Effector memory CD8-positive, alpha-beta T cell (primary cell): ENCODE results near the gene CLEC4G.
A peak's percentile ranks its signal among the peaks of the same experiment; 100 is the strongest.
"Not testable (repeated sequence)": the region's sequence is repeated elsewhere in the genome, so short reads cannot be mapped to it uniquely, and the experiment has no call there.

ENCODE experiments used
- ATAC-seq: fragments of 150-1000 bp; cut with Tn5 transposase; replicated peaks from 2 replicates; pipeline ENCODE4 v1.10.0; 2021; ENCODE audit warnings: mild to moderate bottlenecking, moderate library complexity
- DNase-seq, 3 experiments: peaks; one replicate each; pipeline ENCODE4 v3.0.0; 2021
- H3K27ac Mint-ChIP-seq, 2 donors: one replicate each; pipeline ENCODE4 v1.8.0; 2022; ENCODE audit warnings: mild to moderate bottlenecking in 2 of 2, mixed read lengths in 2 of 2, moderate library complexity in 2 of 2
- H3K27me3 Mint-ChIP-seq, 2 donors: one replicate each; pipeline ENCODE4 v1.8.0; 2022; ENCODE audit warnings: mixed read lengths in 2 of 2
- H3K36me3 Mint-ChIP-seq: one replicate; pipeline ENCODE4 v1.8.0; 2022; ENCODE audit warnings: mild to moderate bottlenecking, moderate library complexity, mixed read lengths; ENCODE audit not compliant: insufficient read depth
- H3K4me1 Mint-ChIP-seq, 2 donors: one replicate each; pipeline ENCODE4 v1.8.0; 2022; ENCODE audit warnings: low read depth in 2 of 2, mixed read lengths in 2 of 2
- H3K4me3 Mint-ChIP-seq, 2 donors: one replicate each; pipeline ENCODE4 v1.8.0; 2022; ENCODE audit warnings: mild to moderate bottlenecking in 2 of 2, mixed read lengths in 2 of 2, moderate library complexity in 2 of 2
- H3K9me3 Mint-ChIP-seq, 2 donors: one replicate each; pipeline ENCODE4 v1.8.0; 2022; ENCODE audit warnings: mixed read lengths in 2 of 2

CLEC4G gene

GRCh38 chr19:7762719-7763293 is 30.9 kb upstream of the CLEC4G start, which contains the start of gene CLEC4M:
TSS of gene CLEC4M (plus strand) at chr19:7763243. CDS start at chr19:7763267, 24 bp downstream.
- Mint-ChIP-seq H3K36me3 (peaks cover 9% of the 10 kb centered on the region), H3K9me3 (peaks cover 0 to 19% of the 10 kb centered on the region in 2 donors), H3K27ac (peak within 1 kb of the TSS in 1 of 2 donors; percentile 2), H3K4me3 (no peak within 1 kb of the TSS), H3K27me3 (peaks cover 19 to 56% of the 10 kb centered on the region in 2 donors), H3K4me1 (no peaks in the 10 kb centered on the region)
- DNase-seq (no peak), ATAC-seq (no peak)

DNA sequence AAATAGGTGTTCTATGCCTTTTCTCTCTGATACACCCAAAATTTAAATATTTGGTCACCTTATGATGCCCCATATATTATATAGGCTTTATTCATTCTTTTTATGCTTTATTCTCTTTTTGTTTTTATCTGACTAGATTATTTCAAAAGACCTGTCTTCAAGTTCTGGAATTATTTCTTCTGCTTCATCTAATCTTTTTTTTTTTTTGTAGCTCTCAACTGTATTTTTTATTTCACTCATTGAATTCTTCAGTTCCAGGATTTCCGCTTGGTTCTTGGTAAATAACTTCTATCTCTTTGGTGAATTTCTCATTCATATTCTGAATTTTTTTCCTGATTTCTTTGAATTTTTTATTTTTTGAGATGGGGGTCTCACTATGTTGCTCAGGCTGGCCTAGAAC is 27.2 kb upstream of the CLEC4G start:
- peaks cover 5 to 33% of the 10 kb centered on the region in 2 donors for H3K9me3 Mint-ChIP-seq
- no peak overlapping the region for H3K4me3 Mint-ChIP-seq
- H3K36me3 Mint-ChIP-seq = peaks cover 10% of the 10 kb centered on the region
- H3K27me3 Mint-ChIP-seq = peaks cover 28 to 48% of the 10 kb centered on the region in 2 donors
- H3K27ac Mint-ChIP-seq = no peak overlapping the region
- H3K4me1 Mint-ChIP-seq = no peaks in the 10 kb centered on the region
- no peak for DNase-seq
- ATAC-seq = no peak

- H3K4me1 Mint-ChIP-seq = peaks cover 0 to 6% of the 10 kb centered on the region in 2 donors
- H3K9me3 Mint-ChIP-seq = peaks cover 5 to 33% of the 10 kb centered on the region in 2 donors
- H3K4me3 Mint-ChIP-seq = no peak overlapping the region
- no peak overlapping the region for H3K27ac Mint-ChIP-seq
- DNase-seq (no peak), ATAC-seq (no peak)
- peaks cover 20 to 33% of the 10 kb centered on the region in 2 donors for H3K27me3 Mint-ChIP-seq
- peaks cover 10% of the 10 kb centered on the region for H3K36me3 Mint-ChIP-seq
Observed at GRCh38 chr19:7757358-7757757, 25.4 kb upstream of the CLEC4G start.

- peaks cover 1 to 6% of the 10 kb centered on the region in 2 donors for H3K4me1 Mint-ChIP-seq
- ATAC-seq (no peak), DNase-seq (no peak)
- no peak overlapping the region for H3K4me3 Mint-ChIP-seq
- H3K36me3 Mint-ChIP-seq = peaks cover 11% of the 10 kb centered on the region
- no peak overlapping the region for H3K27ac Mint-ChIP-seq
- H3K27me3 Mint-ChIP-seq = peaks cover 20 to 35% of the 10 kb centered on the region in 2 donors
- H3K9me3 Mint-ChIP-seq = peaks cover 5 to 33% of the 10 kb centered on the region in 2 donors
Observed at GRCh38 chr19:7756258-7756657, 24.3 kb upstream of the CLEC4G start.

- Mint-ChIP-seq H3K4me3 (no peak overlapping the region), H3K27me3 (peaks cover 32 to 38% of the 10 kb centered on the region in 2 donors), H3K36me3 (peaks cover 3% of the 10 kb centered on the region), H3K9me3 (peaks cover 4 to 10% of the 10 kb centered on the region in 2 donors), H3K4me1 (peaks cover 6 to 11% of the 10 kb centered on the region in 2 donors), H3K27ac (peak overlapping the region in 1 of 2 donors; percentile 38)
- DNase-seq = no peak
- ATAC-seq = peak; percentile 81
Observed at GRCh38 chr19:7751157-7751783, 19.4 kb upstream of the CLEC4G start.

- ATAC-seq (peak; percentile 31), DNase-seq (no peak)
- no peak overlapping the region for H3K27ac Mint-ChIP-seq
- H3K4me1 Mint-ChIP-seq = peaks cover 6 to 11% of the 10 kb centered on the region in 2 donors
- peaks cover 28 to 38% of the 10 kb centered on the region in 2 donors for H3K27me3 Mint-ChIP-seq
- H3K36me3 Mint-ChIP-seq = peaks cover 3% of the 10 kb centered on the region
- no peak overlapping the region for H3K4me3 Mint-ChIP-seq
- H3K9me3 Mint-ChIP-seq = peaks cover 2 to 5% of the 10 kb centered on the region in 2 donors
Observed at GRCh38 chr19:7748756-7749155, 16.8 kb upstream of the CLEC4G start.

DNA sequence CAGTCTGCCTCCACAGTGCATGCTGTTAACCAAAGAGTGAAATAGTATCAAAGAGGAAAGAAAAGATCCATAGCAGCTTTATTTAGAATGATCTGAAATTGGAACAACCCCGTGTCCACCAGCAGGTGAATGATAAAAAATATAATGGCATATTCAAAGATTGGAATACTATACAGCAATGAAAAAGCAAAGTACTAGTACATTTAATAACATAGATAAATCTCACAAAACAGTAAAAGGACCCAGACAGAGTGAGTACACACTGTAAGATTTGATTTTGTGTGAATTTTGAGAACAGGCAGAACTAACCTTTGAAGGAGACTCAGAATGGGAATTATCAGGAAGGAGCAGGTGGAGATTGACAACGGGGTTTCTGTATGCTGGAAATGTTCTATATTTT is 16.3 kb upstream of the CLEC4G start:
- H3K9me3 Mint-ChIP-seq = peaks cover 2 to 5% of the 10 kb centered on the region in 2 donors
- no peak for DNase-seq
- peaks cover 6% of the 10 kb centered on the region in 2 donors for H3K4me1 Mint-ChIP-seq
- ATAC-seq = no peak
- peaks cover 28 to 38% of the 10 kb centered on the region in 2 donors for H3K27me3 Mint-ChIP-seq
- H3K27ac Mint-ChIP-seq = no peak overlapping the region
- peaks cover 3% of the 10 kb centered on the region for H3K36me3 Mint-ChIP-seq
- H3K4me3 Mint-ChIP-seq = no peak overlapping the region

DNA sequence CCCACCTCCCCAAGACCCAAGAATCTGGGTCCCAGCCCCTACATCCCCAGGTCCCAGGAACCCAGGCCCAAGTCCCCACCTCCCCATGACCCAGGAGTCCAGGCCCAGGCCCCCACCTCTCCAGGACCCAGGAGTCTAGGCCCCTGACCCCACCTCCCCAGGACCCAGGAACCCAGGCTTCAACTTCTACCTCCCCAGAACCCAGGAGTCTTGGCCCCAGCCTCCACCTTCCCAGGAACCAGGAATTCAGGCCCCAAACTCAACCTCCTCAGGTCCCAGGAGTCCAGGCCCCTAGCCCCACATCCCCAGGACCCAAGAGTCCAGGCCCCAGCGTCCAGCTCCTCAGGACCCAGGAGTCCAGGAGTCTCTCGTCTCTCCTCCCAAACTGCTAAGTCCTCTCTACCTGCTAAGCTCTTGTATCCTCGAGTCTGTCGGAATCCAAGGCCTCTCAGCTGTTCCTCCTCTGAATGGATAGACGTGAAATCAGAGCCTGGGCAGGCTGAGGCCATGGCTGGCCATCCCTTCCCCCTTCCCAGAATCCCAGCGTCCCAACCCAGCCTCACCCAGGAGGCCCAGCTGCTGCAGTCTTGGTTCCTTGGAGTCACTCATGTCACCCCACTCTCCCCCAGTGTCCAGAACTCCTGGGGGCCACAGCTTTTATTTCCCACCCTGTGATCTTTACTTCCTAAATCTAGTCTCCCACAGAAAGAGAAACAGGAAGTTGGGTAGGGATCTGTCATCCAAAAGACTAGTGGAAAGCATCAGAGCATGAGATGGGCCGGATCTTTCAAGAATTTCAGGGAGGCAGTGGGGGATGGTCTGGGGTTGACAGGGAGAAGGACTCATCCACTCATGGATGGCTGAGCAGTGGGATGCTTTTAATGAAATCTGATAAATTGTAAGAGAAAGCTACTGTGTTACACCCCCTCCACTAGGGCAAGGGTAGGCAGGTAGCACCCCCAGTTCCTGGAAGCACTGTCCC is 15.3 kb upstream of the CLEC4G start, which contains the start of gene CD209:
Gene CD209, minus strand, starts transcription at position 632 of the 982 bp plus-strand sequence. Its CDS starts 23 bp downstream, at position 609.
- peaks cover 2 to 5% of the 10 kb centered on the region in 2 donors for H3K9me3 Mint-ChIP-seq
- ATAC-seq = no peak
- no peak within 1 kb of the TSS for H3K27ac Mint-ChIP-seq
- DNase-seq = no peak
- peaks cover 3% of the 10 kb centered on the region for H3K36me3 Mint-ChIP-seq
- peaks cover 5 to 6% of the 10 kb centered on the region in 2 donors for H3K4me1 Mint-ChIP-seq
- peaks cover 28 to 34% of the 10 kb centered on the region in 2 donors for H3K27me3 Mint-ChIP-seq
- no peak within 1 kb of the TSS for H3K4me3 Mint-ChIP-seq

DNA sequence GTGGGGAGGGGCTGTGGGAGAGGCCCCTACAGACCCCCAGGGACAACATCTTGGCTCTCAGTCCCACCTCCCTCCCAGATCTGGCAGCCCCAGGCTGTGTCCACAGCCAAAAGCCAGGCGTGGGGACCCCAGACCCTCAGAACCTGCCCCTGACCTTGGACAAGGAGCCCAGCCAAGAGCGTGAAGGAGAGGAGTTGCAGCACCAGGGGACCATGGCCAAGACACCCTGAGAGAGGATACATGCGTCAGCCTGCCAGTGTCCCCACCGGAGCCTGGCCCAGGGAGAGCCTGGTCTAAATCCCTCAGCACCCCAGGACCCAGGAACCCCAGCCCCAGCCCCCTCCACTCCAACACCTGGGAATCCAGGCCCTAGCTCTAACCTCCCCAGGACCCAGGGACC is 14.4 kb upstream of the CLEC4G start:
- not testable (repeated sequence) for ATAC-seq, H3K4me3 Mint-ChIP-seq, H3K9me3 Mint-ChIP-seq, DNase-seq, H3K36me3 Mint-ChIP-seq, H3K4me1 Mint-ChIP-seq, H3K27ac Mint-ChIP-seq
- H3K27me3 Mint-ChIP-seq = peaks cover 33 to 36% of the 10 kb centered on the region in 2 donors

- H3K9me3 Mint-ChIP-seq = peaks cover 2 to 5% of the 10 kb centered on the region in 2 donors
- H3K27me3 Mint-ChIP-seq = peaks cover 31 to 38% of the 10 kb centered on the region in 2 donors
- H3K4me1 Mint-ChIP-seq = no peaks in the 10 kb centered on the region
- no peak for ATAC-seq
- H3K36me3 Mint-ChIP-seq = no peaks in the 10 kb centered on the region
- DNase-seq = no peak
- no peak overlapping the region for H3K4me3 Mint-ChIP-seq
- no peak overlapping the region for H3K27ac Mint-ChIP-seq
Observed at GRCh38 chr19:7744871-7745650, 13.2 kb upstream of the CLEC4G start.

DNA sequence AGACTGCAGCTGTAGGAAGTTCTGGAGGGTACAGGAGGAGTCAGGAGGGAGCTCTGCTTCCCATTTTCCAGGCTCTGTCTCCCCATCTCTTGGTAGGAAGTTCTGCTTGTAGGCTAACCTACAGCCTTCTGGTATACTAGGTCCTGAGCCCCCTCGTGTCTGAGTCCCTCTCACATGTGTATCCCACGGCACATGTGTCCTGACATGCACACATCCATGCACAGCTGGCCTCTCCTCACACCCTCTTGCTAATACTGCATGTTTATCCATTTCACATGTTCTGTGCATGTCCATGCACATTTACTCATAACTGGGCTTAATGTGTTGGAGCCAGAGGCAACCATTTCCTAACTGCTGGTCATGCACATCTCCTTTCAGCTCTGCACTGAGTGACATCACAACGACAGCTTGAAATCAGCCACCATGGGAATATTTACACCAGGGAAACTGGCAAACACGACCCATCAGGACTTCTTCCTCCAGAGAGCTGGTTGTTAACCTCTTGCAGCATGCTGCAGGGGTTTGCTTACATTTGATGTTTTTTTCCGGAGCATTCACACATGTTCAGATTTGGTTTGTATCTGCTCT is 12.4 kb upstream of the CLEC4G start:
- Mint-ChIP-seq H3K4me3 (no peak overlapping the region), H3K27me3 (peaks cover 29 to 42% of the 10 kb centered on the region in 2 donors), H3K4me1 (no peaks in the 10 kb centered on the region), H3K27ac (no peak overlapping the region), H3K9me3 (peaks cover 2 to 5% of the 10 kb centered on the region in 2 donors), H3K36me3 (no peaks in the 10 kb centered on the region)
- DNase-seq (no peak), ATAC-seq (no peak)

DNA sequence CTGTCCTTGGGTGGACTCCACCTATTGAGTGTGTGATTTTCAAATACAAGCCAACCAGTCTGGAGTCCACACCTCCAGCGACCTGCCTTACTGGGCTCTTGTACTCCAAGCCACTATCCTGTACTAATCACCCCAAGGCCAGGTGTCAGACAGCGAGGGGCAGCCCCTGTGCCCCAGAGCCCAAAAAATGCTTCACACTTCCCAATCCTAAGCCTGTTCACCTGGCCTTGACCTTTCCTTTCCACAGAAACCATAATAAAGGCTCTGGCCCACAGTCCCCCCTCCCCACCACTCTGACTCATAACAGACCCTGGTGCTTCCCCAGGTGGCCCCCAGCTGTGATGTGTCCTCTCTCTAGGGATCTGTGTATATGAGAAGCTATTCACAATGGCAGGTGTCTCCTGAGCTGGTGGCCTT is 11.5 kb upstream of the CLEC4G start:
- Mint-ChIP-seq H3K27me3 (peaks cover 35 to 51% of the 10 kb centered on the region in 2 donors), H3K4me1 (no peaks in the 10 kb centered on the region), H3K27ac (no peak overlapping the region), H3K9me3 (peaks cover 2 to 5% of the 10 kb centered on the region in 2 donors), H3K4me3 (no peak overlapping the region), H3K36me3 (no peaks in the 10 kb centered on the region)
- DNase-seq (no peak), ATAC-seq (no peak)
